Body of pancreas (tissue), 4 donors: ENCODE results near the gene PSMB7.

ENCODE experiments used
- POLR2A ChIP-seq, 3 donors: fragments of 450-650 bp; IDR thresholded peaks; one replicate each; pipeline ENCODE4 v1.6.1; 2016; ENCODE audit warnings: antibody characterized with exemption in 3 of 3, mild to moderate bottlenecking in 2 of 3
- TF ChIP-seq, protein P1 (sequence below), 7 experiments: fragments of 450-650 bp in 4 of 7; fragments of 200-600 bp in 3 of 7; sonication (generic) in 3 of 7; IDR thresholded peaks; one replicate each; pipeline ENCODE4 v1.5.1; 2016 to 2019; ENCODE audit warnings: antibody characterized with exemption in 7 of 7

DNA sequence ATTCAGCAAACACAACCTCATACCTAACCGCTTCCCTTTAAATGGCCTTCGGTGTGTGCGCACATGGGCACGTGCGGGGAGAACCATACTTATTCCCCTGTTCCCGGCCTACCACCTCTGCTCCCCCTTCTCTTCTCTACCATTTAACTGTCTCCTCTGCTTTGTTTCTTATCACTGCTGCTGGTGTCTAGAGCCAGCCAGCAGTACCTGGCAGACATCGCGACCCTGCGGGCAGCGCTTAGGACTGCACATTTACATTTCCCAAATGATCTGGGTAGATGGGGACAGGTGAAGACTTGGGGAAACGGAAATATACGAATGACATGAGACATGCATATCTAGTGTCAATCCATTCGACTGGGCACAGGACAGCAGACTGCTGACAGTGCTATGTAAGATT is 56.6 kb downstream of the PSMB7 start:
- TF ChIP-seq, protein P1, sequence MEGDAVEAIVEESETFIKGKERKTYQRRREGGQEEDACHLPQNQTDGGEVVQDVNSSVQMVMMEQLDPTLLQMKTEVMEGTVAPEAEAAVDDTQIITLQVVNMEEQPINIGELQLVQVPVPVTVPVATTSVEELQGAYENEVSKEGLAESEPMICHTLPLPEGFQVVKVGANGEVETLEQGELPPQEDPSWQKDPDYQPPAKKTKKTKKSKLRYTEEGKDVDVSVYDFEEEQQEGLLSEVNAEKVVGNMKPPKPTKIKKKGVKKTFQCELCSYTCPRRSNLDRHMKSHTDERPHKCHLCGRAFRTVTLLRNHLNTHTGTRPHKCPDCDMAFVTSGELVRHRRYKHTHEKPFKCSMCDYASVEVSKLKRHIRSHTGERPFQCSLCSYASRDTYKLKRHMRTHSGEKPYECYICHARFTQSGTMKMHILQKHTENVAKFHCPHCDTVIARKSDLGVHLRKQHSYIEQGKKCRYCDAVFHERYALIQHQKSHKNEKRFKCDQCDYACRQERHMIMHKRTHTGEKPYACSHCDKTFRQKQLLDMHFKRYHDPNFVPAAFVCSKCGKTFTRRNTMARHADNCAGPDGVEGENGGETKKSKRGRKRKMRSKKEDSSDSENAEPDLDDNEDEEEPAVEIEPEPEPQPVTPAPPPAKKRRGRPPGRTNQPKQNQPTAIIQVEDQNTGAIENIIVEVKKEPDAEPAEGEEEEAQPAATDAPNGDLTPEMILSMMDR (IDR thresholded peaks at IDR 0.05): no peak
- no peak for TF ChIP-seq POLR2A (IDR thresholded peaks at IDR 0.05)
